HG03103 (cell line): ENCODE data around the gene PTPRR.

ENCODE experiments used
- ATAC-seq: cut with Tn5 transposase; IDR thresholded peaks from one replicate; pipeline ENCODE4 v1.9.1; 2021; ENCODE audit warnings: low read depth; ENCODE audit not compliant: unreplicated experiment

The PTPRR gene

GRCh38 chr12:70918321-70918720, 2.2 kb downstream of the PTPRR start:
- ATAC-seq, result no peak

- no peak for ATAC-seq
Measured at GRCh38 chr12:70910666-70911065, 9.9 kb downstream of the PTPRR start.

DNA sequence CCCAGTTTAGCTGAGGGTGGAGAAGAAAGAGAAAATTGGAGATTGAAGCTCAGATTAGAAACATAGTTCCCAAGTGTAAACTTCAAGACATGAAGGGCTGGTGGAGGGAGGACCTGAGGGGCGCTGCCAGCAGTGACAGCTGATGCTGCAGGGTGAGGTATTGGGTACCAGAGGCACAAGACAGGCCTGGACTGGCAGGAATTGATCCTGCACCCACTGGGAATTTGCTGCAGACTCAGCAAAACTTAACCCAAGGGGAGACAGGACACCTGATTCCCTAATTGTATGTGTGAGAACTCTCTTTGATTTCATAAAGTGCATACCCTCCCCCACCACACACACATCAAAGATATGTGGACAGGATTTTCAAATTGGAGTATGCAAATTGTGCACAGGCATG, 11.6 kb downstream of the PTPRR start:
- ATAC-seq, result no peak

- no peak for ATAC-seq
Measured at GRCh38 chr12:70907412-70907811, 13.1 kb downstream of the PTPRR start.

DNA sequence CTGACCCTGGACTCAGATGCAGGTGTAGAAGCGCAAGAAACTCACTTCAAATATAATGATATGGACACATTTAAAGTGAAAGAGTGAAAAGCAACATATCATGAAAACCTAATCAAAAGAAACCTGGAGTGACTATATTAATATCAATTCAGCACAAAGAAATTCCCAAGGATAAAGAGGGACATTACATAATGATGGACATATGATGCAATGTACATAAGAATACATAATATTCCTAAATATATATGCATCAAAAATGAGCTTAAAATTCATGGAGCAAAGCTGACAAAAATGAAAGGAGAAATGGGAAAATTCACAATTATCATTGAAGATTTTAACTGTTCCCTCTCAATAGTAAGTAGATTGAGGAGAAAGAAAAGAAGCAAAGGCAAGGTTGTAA, 24.6 kb downstream of the PTPRR start:
- ATAC-seq, result no peak

DNA sequence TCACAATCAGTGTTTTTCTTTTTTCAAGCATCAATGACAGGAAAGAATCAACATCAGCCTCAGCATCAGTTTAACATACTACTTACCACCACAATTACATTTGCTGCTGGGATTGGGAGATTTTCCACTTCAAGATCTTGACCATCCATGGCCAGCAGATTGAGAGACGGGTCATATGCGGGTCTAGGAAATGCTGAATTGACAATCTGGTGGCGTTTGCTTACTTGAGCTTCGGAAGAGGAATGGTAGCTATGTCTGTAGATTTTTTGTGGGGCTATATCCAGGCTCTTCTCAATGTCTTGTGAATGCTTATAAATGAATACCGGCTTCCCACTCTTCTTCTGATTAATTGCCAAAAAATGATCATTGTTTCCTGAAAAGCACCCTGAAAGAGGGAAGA, 27.9 kb downstream of the PTPRR start:
- no peak for ATAC-seq

DNA sequence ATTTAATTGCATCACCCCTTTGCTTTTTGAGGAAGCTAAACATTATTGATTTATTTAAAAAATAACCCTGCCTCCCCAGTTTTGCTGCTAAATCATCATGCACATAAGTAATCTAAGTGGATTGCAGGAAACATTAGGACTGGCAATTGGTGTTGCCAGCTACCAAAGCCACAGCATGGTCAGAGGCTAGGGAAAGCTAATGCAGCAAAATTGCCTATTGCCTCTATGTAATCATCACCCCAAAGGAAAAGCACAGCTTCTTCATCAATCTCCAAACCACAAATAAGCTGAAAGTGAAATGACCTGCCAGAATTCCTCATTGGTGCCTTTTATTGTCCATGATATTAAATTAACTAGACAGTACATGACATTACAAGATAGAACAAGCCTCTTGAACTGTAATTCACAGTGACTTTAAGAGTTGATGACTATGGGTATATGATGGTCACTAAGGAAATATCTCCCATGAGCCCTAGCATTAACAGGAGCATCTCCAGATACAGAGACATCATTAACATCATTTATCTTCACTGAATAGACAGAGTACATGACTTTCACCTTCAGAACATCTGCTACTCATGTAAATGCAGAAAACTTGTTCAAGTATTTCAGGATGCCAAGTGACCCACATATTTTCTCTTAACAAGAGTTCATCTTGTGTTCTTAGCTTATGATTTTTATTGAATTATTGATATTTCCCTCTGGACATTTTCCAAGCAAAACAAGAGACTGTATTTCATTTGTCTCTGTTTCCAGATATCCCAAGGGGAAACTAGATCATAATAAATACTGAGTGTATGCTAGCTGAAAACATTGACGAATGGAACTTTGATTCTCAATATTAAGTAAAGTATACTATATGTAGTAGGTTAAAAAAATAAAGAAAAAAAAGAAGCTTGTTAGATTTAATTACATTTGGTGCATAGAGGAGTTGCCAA, 29.4 kb downstream of the PTPRR start:
- ATAC-seq, result no peak

GRCh38 chr12:70885956-70886355, 34.6 kb downstream of the PTPRR start:
- ATAC-seq, result no peak

DNA sequence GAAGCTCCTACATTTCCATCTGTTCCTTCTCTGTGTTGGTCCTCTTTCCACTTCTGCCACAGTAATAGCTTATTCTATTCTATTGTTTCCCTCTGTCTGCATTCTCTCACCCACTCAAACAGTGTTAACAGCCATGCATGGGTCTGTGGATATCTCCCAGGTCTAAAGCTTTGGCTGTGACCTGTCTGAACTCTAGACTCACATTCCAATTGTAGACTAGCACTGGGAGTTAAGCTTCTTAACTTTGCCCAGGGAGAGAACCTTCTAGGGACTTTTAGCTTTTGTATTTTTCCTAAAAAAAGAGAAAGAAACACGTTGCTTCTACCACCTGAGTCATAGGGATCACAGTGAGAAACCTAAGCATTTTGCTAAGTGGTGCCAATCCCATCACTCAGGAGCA, 36.7 kb downstream of the PTPRR start:
- ATAC-seq, result no peak

GRCh38 chr12:70880744-70881143, 39.8 kb downstream of the PTPRR start:
- ATAC-seq, result no peak

DNA sequence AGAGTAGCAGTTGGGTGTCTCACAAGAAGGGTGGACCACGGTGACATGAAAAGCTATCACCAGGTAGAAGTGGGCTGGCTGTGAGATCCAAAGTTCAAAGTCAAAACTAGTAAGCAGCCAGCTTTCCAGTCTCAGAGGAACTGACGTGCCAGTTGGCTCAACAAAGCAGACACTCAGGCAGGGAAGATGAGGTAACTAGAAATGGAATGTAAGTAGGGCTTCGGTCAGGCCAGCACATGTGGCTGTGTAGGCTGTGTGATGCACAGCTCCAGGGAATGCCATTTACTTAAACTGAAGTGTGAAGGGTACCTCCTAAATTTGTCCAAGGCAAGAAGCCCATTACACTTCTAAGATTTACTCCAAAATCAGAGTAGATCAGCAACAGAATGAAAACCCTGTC, 43.6 kb downstream of the PTPRR start:
- no peak for ATAC-seq

- ATAC-seq, result no peak
Measured at GRCh38 chr12:70875628-70876027, 44.9 kb downstream of the PTPRR start.

DNA sequence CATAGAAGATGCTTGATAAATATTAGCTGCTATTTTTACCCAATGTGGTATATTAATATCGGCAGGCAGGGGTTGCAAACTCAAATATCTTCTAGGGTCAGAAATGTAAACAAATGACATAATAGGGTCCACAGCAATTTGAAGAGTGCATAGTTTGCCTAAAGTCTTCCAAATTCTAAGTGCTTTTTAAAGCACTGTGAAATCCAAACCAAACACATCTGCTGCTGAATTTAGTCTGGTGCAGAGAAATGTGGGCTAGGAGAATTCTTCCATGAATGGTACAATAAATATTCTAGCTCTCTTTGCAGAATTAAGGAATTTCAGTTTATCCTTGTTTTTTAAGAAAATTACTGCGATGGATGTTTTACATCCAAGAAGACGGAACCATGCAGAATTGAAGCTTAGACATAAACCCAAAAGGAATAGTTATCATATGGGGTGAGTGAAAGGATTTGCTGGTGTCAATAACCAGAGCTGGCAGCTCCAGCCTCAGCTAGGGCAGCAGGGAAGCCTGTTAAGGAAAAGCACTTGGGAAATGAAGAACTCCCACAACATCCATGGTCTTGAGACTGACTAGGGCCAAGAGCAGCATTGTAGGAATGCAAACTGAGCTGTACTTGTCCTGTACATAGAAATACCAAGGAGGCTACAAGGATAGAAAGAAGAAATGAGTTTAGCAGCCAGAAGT, 65.5 kb downstream of the PTPRR start:
- no peak for ATAC-seq

- ATAC-seq, result no peak
Measured at GRCh38 chr12:70854138-70854537, 66.4 kb downstream of the PTPRR start.

DNA sequence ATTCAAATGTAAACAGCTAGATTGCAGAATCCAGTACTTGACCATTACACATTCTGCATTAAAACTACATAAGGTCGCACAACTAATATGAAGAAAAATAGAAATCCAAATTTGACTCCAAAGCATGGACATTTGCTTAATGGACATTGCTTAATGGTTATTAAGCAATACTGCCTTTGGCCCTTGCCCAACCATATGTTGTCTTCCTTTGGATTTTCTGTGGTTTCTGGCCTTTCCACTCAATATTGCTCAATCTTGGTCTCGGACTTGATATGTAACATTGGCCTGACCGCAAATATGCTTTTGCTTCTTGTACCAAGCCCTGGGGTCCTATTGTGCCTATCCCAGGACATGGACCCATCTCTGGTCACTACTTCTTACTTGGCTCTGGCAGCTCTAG, 67.2 kb downstream of the PTPRR start:
- ATAC-seq, result no peak

- no peak for ATAC-seq
Measured at GRCh38 chr12:70852416-70853150, 68.0 kb downstream of the PTPRR start.

DNA sequence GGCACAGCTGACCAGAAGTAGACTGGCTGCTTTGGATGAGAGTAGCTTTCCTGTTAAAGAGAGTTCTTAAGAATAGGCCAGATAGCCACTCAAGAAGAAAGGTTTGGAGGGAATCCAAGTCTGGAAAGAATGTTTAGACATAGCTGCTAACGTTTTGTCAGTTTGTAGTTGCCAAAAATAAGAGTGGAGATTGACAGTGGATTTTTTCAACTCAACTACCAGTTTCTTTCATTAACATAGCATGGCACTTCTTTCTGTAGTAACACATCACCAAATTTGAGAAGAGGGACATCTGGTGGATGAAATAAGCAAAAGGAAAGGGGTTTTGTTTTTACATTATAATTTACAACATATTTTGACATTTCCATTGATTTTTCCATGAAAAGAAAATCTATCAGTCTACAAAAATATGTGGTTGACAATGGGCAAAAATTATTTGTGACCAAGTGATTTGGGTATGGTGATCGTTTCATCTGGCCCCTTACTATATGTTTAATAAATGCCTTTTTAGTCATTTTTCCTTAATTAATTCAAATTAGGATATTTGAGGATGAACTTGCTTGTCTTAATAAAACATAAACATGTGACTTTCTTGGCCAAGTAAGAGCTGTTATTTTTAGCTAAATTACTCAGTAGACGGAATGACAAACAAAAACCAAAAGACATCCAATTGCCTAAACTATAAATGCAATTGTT, 71.1 kb downstream of the PTPRR start:
- ATAC-seq, result no peak

GRCh38 chr12:70847871-70848270, 72.7 kb downstream of the PTPRR start:
- ATAC-seq, result no peak

DNA sequence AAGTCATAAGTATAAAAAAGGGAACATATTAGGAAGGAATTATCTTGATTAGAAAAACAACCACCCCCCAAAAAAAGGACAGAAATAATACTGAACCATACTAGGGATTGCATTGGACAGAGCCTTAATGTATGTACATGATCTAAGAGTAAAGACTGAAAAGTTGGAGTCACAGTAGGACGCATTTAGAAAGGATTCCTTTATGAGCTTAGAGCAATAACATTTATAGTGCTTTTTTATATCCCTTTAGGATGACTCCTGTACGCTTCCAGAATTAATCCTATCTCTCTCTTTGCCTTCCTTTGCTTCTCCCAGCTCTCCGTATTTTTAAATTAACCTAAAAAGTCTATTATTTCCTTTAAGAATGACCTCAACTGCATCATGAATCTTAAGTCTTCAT, 75.3 kb downstream of the PTPRR start:
- ATAC-seq, result no peak

GRCh38 chr12:70843363-70843762, 77.2 kb downstream of the PTPRR start:
- ATAC-seq, result no peak

- no peak for ATAC-seq
Measured at GRCh38 chr12:70842942-70843341, 77.6 kb downstream of the PTPRR start.
